ENCODE measurements around the gene STS. TPM values are rescaled to one million over a fixed set of nuclear protein-coding genes. Genes with fewer than 3 reads are reported as not detected.

STS gene
- total and polyA plus RNA-seq, 2 of the 8 experiments (the other 6 are each of a cell fraction or from before 2014, with no cell fraction given) = 0.67 to 1.5 TPM

DNA sequence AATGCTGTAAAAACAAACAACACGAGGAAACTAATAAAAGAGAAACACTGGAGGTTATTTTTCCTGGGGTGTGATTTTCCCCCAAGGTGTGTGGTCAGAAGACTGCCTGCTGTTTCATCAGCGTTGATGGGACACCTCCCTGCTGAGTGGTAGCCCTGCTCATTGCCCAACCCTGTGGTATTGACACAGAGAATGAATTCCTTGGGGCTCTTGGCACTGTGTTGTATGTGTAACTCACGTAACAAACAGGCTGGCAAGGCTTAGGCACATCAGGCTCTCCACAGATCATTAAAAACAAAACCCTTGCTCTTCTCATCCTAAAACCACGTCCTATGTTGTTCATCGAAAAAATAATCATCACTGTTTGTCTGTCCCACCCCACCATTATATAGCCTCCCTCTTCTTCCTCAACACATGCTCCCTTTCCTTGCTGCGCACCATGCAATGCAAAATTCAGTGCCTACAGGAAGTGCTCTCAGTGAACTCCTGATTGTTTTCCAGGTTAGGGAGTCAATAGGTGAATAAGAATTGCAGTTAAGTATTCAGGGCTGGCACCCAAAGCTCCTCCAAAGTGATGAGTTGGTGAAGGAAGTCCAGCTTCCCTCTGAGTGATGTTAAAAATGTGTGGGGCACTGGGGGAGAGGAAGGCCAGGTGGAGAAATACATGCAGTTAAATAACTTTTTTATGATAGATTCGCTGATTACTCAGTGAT is 11.8 kb downstream of the STS start:
- H4K8ac ChIP-seq (ENCODE audit: extremely low read depth, insufficient read depth, low read length) = no peak overlapping the region
- no peaks in the 10 kb centered on the region for H3K9me3 ChIP-seq (ENCODE audit: insufficient read depth in 2 of 2, low read depth in 1 of 2, low read length in 1 of 2)
- no peaks in the 10 kb centered on the region for H3K23me2 ChIP-seq (ENCODE audit: low read depth, low read length)
- H2BK12ac ChIP-seq (ENCODE audit: low read depth, low read length) = no peak overlapping the region
- H3K27me3 ChIP-seq (replicated peaks in 1 of 4; ENCODE audit: control insufficient read depth in 3 of 4, extremely low read depth in 1 of 4, insufficient read depth in 3 of 4, low read length in 3 of 4) = no peaks in the 10 kb centered on the region
- no peak overlapping the region for H2BK5ac ChIP-seq (ENCODE audit: low read depth, low read length)
- CTCF ChIA-PET (ENCODE audit: partially characterized antibody) = no interaction called here
- H3K4me3 ChIP-seq (ENCODE audit: extremely low read depth in 1 of 4, insufficient read depth in 2 of 4, low read depth in 3 of 4, low read length in 4 of 4) = no peak overlapping the region
- no peak overlapping the region for H3K27ac ChIP-seq (ENCODE audit: low read depth, low read length)
- H3K4me2 ChIP-seq (ENCODE audit: insufficient read depth in 1 of 2, low read depth in 2 of 2, low read length in 2 of 2) = no peak overlapping the region
- H2BK15ac ChIP-seq (ENCODE audit: low read length) = no peak overlapping the region
- no peaks in the 10 kb centered on the region for H4K20me1 ChIP-seq (replicated peaks in 1 of 2; ENCODE audit: control insufficient read depth in 1 of 2, insufficient read depth in 2 of 2, low read length in 2 of 2)
- H2BK20ac ChIP-seq (ENCODE audit: low read length) = no peak overlapping the region
- H3K18ac ChIP-seq (ENCODE audit: extremely low read depth, low read length) = no peak overlapping the region
- H3K79me1 ChIP-seq (ENCODE audit: low read depth, low read length) = no peaks in the 10 kb centered on the region
- no peak overlapping the region for H3K56ac ChIP-seq (replicated peaks; ENCODE audit: insufficient read length, low read depth, low read length)
- no peak overlapping the region for H4K91ac ChIP-seq (replicated peaks; ENCODE audit: insufficient read length, low read length)
- H3K79me2 ChIP-seq (ENCODE audit: control insufficient read depth in 1 of 2, insufficient read depth in 2 of 2, low read length in 2 of 2) = no peaks in the 10 kb centered on the region
- H2AFZ ChIP-seq (ENCODE audit: low read length) = no peak overlapping the region
- H3K9ac ChIP-seq (replicated peaks in 1 of 4; ENCODE audit: extremely low read depth in 1 of 4, low read depth in 3 of 4, low read length in 3 of 4) = no peak overlapping the region
- H3K23ac ChIP-seq (ENCODE audit: insufficient read length) = no peak overlapping the region
- H2AK5ac ChIP-seq (ENCODE audit: low read depth, low read length) = no peak overlapping the region
- H3K14ac ChIP-seq (ENCODE audit: insufficient read length) = no peak overlapping the region
- no peak for DNase-seq (ENCODE audit: low read depth in 1 of 2, low spot score in 2 of 2)
- no peak for TF ChIP-seq SP2 (IDR thresholded peaks at IDR 0.05; ENCODE audit: low read length)
- 0 out of 2 replicates have a peak, but pooled peaks have one; percentile 10 for TF ChIP-seq CEBPB (IDR thresholded peaks at IDR 0.05; ENCODE audit: low read depth, low read length)
- FAIRE-seq = peak; percentile 79
- POLR2A ChIA-PET (ENCODE audit: partially characterized antibody) = interaction anchor here (0.6 kb wide), 1 partner anchor 843 kb away, joined by 3 read pairs; no protein-coding TSS in a partner anchor
- H3K4me1 ChIP-seq (replicated peaks in 1 of 4; ENCODE audit: control insufficient read depth in 3 of 4, insufficient read depth in 4 of 4, low read length in 3 of 4) = peaks cover 0 to 3% (median 0%) of the 10 kb centered on the region in 4 experiments; a peak in 2 of 7 replicates
- H3K4ac ChIP-seq (replicated peaks; ENCODE audit: insufficient read length, low read depth, low read length) = no peak overlapping the region
- no peaks in the 10 kb centered on the region for H3K36me3 ChIP-seq (ENCODE audit: control insufficient read depth in 2 of 4, insufficient read depth in 4 of 4, low read length in 3 of 4)
- no peak overlapping the region for H2BK120ac ChIP-seq (replicated peaks; ENCODE audit: low read depth, low read length)
- 76% methylated on average over 5 of the region's 7 CpGs; no CpG with 5 or more reads in 1 of the 2 experiments for WGBS, 2 experiments (ENCODE audit: extremely low coverage in 1 of 2, insufficient coverage in 1 of 2, insufficient read length in 1 of 2, insufficient replicate concordance in 2 of 2, low coverage in 1 of 2, low lambda C conversion rate in 2 of 2, missing lambda C conversion rate in 1 of 2)
- H4K5ac ChIP-seq (ENCODE audit: insufficient read length, low read depth, low read length) = no peak overlapping the region
